Measurements from ENCODE around the gene SPTSSB.

DNA sequence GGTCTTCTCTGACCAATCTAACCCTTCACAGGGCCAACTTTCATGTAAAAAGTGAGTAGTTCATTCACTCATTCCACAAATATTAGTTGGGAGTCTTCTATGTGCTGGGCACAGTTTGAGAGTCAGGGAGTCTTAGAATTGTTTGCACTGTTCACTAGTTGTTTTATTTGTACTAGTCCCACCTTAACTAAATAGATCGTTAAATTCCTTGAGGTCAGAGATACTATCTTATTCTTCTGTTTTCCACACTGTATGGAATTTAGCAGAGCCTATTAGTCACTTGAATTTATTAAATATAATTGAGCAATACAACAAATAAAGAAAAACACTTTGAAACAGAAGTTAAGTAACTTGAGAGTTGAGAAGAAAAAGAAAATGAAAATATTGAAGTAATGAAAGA, 40.8 kb upstream of the SPTSSB start:
- TF ChIP-seq, protein P1, sequence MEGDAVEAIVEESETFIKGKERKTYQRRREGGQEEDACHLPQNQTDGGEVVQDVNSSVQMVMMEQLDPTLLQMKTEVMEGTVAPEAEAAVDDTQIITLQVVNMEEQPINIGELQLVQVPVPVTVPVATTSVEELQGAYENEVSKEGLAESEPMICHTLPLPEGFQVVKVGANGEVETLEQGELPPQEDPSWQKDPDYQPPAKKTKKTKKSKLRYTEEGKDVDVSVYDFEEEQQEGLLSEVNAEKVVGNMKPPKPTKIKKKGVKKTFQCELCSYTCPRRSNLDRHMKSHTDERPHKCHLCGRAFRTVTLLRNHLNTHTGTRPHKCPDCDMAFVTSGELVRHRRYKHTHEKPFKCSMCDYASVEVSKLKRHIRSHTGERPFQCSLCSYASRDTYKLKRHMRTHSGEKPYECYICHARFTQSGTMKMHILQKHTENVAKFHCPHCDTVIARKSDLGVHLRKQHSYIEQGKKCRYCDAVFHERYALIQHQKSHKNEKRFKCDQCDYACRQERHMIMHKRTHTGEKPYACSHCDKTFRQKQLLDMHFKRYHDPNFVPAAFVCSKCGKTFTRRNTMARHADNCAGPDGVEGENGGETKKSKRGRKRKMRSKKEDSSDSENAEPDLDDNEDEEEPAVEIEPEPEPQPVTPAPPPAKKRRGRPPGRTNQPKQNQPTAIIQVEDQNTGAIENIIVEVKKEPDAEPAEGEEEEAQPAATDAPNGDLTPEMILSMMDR (IDR thresholded peaks at IDR 0.05), result no peak
- no peak for TF ChIP-seq POLR2A (IDR thresholded peaks at IDR 0.05)

Measured in lower leg skin (tissue), 3 donors.